H9 (cell line): ENCODE measurements around the gene MYBPC3. TPM values are rescaled to one million over a fixed set of nuclear protein-coding genes. Genes with fewer than 3 reads are reported as not detected.

Experiments
- DNase-seq: peaks from one replicate; pipeline ENCODE4 v3.0.0-alpha.2; 2017
- H2AFZ ChIP-seq: one replicate; pipeline ENCODE4 v1.6.1; 2013; ENCODE audit warnings: mild to moderate bottlenecking, low read length, control low read depth, moderate library complexity
- H2AK5ac ChIP-seq: 2 replicates; pipeline ENCODE4 v1.6.1; 2013; ENCODE audit warnings: low read length, control low read depth, mixed read lengths; ENCODE audit not compliant: insufficient read length
- H2BK120ac ChIP-seq: one replicate; pipeline ENCODE4 v1.6.1; 2013; ENCODE audit warnings: low read depth, mild to moderate bottlenecking, low read length, control low read depth, inconsistent platforms; ENCODE audit not compliant: poor library complexity, severe bottlenecking
- H2BK12ac ChIP-seq: 2 replicates; pipeline ENCODE4 v1.6.1; 2013; ENCODE audit warnings: low read length, control low read depth, mixed read lengths, low read depth; ENCODE audit not compliant: insufficient read length
- H2BK15ac ChIP-seq: 2 replicates; pipeline ENCODE4 v1.6.1; 2013; ENCODE audit warnings: low read depth, low read length, control low read depth
- H2BK20ac ChIP-seq: one replicate; pipeline ENCODE4 v1.6.1; 2013; ENCODE audit warnings: low read depth, mild to moderate bottlenecking, low read length, control low read depth, inconsistent platforms; ENCODE audit not compliant: poor library complexity, severe bottlenecking
- H2BK5ac ChIP-seq: 2 replicates; pipeline ENCODE4 v1.6.1; 2013; ENCODE audit warnings: low read length, control low read depth, mixed read lengths; ENCODE audit not compliant: insufficient read length
- H3K14ac ChIP-seq: 2 replicates; pipeline ENCODE4 v1.6.1; 2013; ENCODE audit warnings: low read length, control low read depth; ENCODE audit not compliant: insufficient read depth
- H3K18ac ChIP-seq: 2 replicates; pipeline ENCODE4 v1.6.1; 2013; ENCODE audit warnings: low read depth, mild to moderate bottlenecking, mixed read lengths, low read length, control low read depth; ENCODE audit not compliant: insufficient read length
- H3K23ac ChIP-seq: 2 replicates; pipeline ENCODE4 v1.6.1; 2013; ENCODE audit warnings: low read length, control low read depth, mixed read lengths, low read depth; ENCODE audit not compliant: insufficient read length
- H3K23me2 ChIP-seq: 2 replicates; pipeline ENCODE4 v1.6.1; 2013; ENCODE audit warnings: low read depth, mild to moderate bottlenecking, mixed read lengths, low read length, control low read depth; ENCODE audit not compliant: insufficient read length, poor library complexity, severe bottlenecking
- H3K27ac ChIP-seq: 2 replicates; pipeline ENCODE4 v1.5.1; 2013; ENCODE audit warnings: low read length, control low read depth, mixed read lengths, low read depth; ENCODE audit not compliant: insufficient read length
- H3K27me3 ChIP-seq: 2 replicates; pipeline ENCODE4 v1.6.1; 2013; ENCODE audit warnings: low read length, control low read depth, inconsistent platforms; ENCODE audit not compliant: insufficient read depth
- H3K4ac ChIP-seq: 2 replicates; pipeline ENCODE4 v1.6.1; 2013; ENCODE audit warnings: low read depth, mild to moderate bottlenecking, control low read depth, inconsistent platforms, low read length, moderate library complexity
- H3K4me1 ChIP-seq: 2 replicates; pipeline ENCODE4 v1.6.1; 2013; ENCODE audit warnings: low read length, control low read depth, inconsistent platforms; ENCODE audit not compliant: insufficient read depth
- H3K4me2 ChIP-seq: 2 replicates; pipeline ENCODE4 v1.6.1; 2013; ENCODE audit warnings: low read length, control low read depth, mixed read lengths; ENCODE audit not compliant: insufficient read length, insufficient read depth
- H3K56ac ChIP-seq: 2 replicates; pipeline ENCODE4 v1.6.1; 2013; ENCODE audit warnings: low read depth, mild to moderate bottlenecking, mixed read lengths, low read length, control low read depth; ENCODE audit not compliant: insufficient read length
- H3K79me1 ChIP-seq: 2 replicates; pipeline ENCODE4 v1.6.1; 2013; ENCODE audit warnings: low read depth, mild to moderate bottlenecking, moderate library complexity, low read length, control low read depth, inconsistent platforms; ENCODE audit not compliant: insufficient read depth, poor library complexity, severe bottlenecking
- H3K79me2 ChIP-seq: 2 replicates; pipeline ENCODE4 v1.6.1; 2013; ENCODE audit warnings: low read length, control low read depth, inconsistent platforms; ENCODE audit not compliant: insufficient read depth
- H3K9ac ChIP-seq: 2 replicates; pipeline ENCODE4 v1.6.1; 2013; ENCODE audit warnings: low read length, control low read depth, mixed read lengths; ENCODE audit not compliant: insufficient read length; ENCODE audit errors: extremely low read depth
- H3K9me3 ChIP-seq: one replicate; pipeline ENCODE4 v1.6.1; 2013; ENCODE audit warnings: low read depth, low read length, inconsistent platforms; ENCODE audit not compliant: control insufficient read depth
- H3T11ph ChIP-seq: one replicate; pipeline ENCODE4 v1.6.1; 2013; ENCODE audit warnings: mild to moderate bottlenecking, low read length, control low read depth, inconsistent platforms
- H4K20me1 ChIP-seq: one replicate; pipeline ENCODE4 v1.6.1; 2013; ENCODE audit not compliant: control insufficient read depth, insufficient read length, insufficient read depth
- H4K5ac ChIP-seq: 2 replicates; pipeline ENCODE4 v1.6.1; 2013; ENCODE audit warnings: low read depth, mild to moderate bottlenecking, mixed read lengths, low read length, control low read depth; ENCODE audit not compliant: insufficient read length
- H4K8ac ChIP-seq: replicated peaks from 2 replicates; pipeline ENCODE4 v1.6.1; 2013; ENCODE audit warnings: low read length, control low read depth, mixed read lengths, low read depth; ENCODE audit not compliant: insufficient read length
- H4K91ac ChIP-seq: 2 replicates; pipeline ENCODE4 v1.6.1; 2013; ENCODE audit warnings: low read depth, mild to moderate bottlenecking, moderate library complexity, mixed read lengths, low read length, control low read depth; ENCODE audit not compliant: insufficient read length
- H3K27ac Mint-ChIP-seq, 3 experiments: 2 replicates in 2 of 3; 3 replicates in 1 of 3; pipeline ENCODE4 v1.8.0; 2020 to 2021; ENCODE audit warnings: mixed read lengths in 3 of 3, mild to moderate bottlenecking in 1 of 3, moderate library complexity in 1 of 3
- H3K27me3 Mint-ChIP-seq: 2 replicates; pipeline ENCODE4 v1.8.0; 2021; ENCODE audit warnings: low read depth, mild to moderate bottlenecking, moderate library complexity, mixed read lengths
- H3K36me3 Mint-ChIP-seq, 3 experiments: 2 replicates in 2 of 3; 3 replicates in 1 of 3; pipeline ENCODE4 v1.8.0; 2020 to 2021; ENCODE audit warnings: low read depth in 3 of 3, mixed read lengths in 3 of 3; ENCODE audit not compliant: insufficient read depth in 1 of 3
- H3K4me1 Mint-ChIP-seq, 2 experiments: 2 replicates each; pipeline ENCODE4 v1.8.0; 2020; ENCODE audit warnings: mixed read lengths in 2 of 2
- H3K4me3 Mint-ChIP-seq, 2 experiments: 2 replicates in 1 of 2; 3 replicates in 1 of 2; pipeline ENCODE4 v1.8.0; 2020 to 2021; ENCODE audit warnings: mild to moderate bottlenecking in 2 of 2, mixed read lengths in 2 of 2, moderate library complexity in 1 of 2
- H3K9me3 Mint-ChIP-seq, 2 experiments: 2 replicates in 1 of 2; 3 replicates in 1 of 2; pipeline ENCODE4 v1.8.0; 2020; ENCODE audit warnings: mild to moderate bottlenecking in 2 of 2, mixed read lengths in 2 of 2, moderate library complexity in 1 of 2
- WGBS: extraction: QIAGEN DNeasy Blood & Tissue Kit; methylation state at CpG from one replicate; pipeline ENCODE4 v1.1.7; 2013; ENCODE audit warnings: missing lambda C conversion rate, low lambda C conversion rate, mixed read lengths; ENCODE audit not compliant: insufficient read length; ENCODE audit errors: extremely low coverage; 5-methylcytosine and 5-hydroxymethylcytosine counted together
- total RNA-seq: library from RNA; stranded (reverse); gene quantifications from 2 replicates; pipeline ENCODE4 v1.2.1, GENCODE V29; 2021
- TF ChIP-seq, protein P1 (sequence below): fragments of 200-600 bp; sonication (generic); conservative IDR thresholded peaks from 3 replicates; pipeline ENCODE4 v1.8.0; 2021; ENCODE audit warnings: antibody characterized with exemption, mild to moderate bottlenecking

The MYBPC3 gene
- total RNA-seq, 1 experiment from 2014 or later = not detected

DNA sequence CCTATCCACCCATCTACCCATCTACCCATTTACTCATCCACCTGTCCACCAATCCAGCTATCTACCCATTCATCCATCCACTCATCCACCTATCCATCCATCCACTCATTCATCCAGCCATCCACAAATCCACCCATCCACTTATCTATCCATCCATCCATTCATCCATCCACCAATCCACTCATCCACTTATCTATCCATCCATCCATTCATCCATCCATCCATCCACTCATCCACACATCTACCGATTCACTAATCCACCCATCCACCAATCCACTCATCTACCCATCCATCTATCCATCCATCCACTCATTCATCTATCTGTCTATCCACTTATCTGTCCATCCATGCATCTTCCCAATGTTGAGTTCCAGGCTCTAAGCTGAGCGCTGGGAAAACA is 27.6 kb upstream of the MYBPC3 start:
- no peak overlapping the region for H2BK120ac ChIP-seq
- DNase-seq = no peak
- no peak overlapping the region for H4K8ac ChIP-seq

More for the DNA sequence above, 27.6 kb upstream of the MYBPC3 start:
- H3K56ac ChIP-seq = no peak overlapping the region
- H3K4ac ChIP-seq = no peak overlapping the region
- Mint-ChIP-seq H3K4me1 (peaks cover 3 to 4% of the 10 kb centered on the region in 2 experiments; a peak in 3 of 4 replicates), H3K9me3 (no peaks in the 10 kb centered on the region), H3K4me3 (no peak overlapping the region), H3K36me3 (no peaks in the 10 kb centered on the region), H3K27me3 (peaks cover 5% of the 10 kb centered on the region), H3K27ac (no peak overlapping the region)
- no peak overlapping the region for H3K9ac ChIP-seq
- H4K20me1 ChIP-seq = no peaks in the 10 kb centered on the region
- H4K91ac ChIP-seq = no peak overlapping the region
- no peaks in the 10 kb centered on the region for H3K79me2 ChIP-seq
- no peak overlapping the region for H3K4me2 ChIP-seq
- H3K4me1 ChIP-seq = no peaks in the 10 kb centered on the region
- H3K14ac ChIP-seq = no peak overlapping the region
- H3K9me3 ChIP-seq = no peaks in the 10 kb centered on the region
- H2BK5ac ChIP-seq = no peak overlapping the region
- no peaks in the 10 kb centered on the region for H3K23me2 ChIP-seq
- no peak overlapping the region for H4K5ac ChIP-seq
- H3K27ac ChIP-seq = no peak overlapping the region
- no peak overlapping the region for H2AK5ac ChIP-seq
- no peak overlapping the region for H2BK12ac ChIP-seq
- no peak overlapping the region for H2BK20ac ChIP-seq
- H3T11ph ChIP-seq = no peak overlapping the region
- TF ChIP-seq, protein P1, sequence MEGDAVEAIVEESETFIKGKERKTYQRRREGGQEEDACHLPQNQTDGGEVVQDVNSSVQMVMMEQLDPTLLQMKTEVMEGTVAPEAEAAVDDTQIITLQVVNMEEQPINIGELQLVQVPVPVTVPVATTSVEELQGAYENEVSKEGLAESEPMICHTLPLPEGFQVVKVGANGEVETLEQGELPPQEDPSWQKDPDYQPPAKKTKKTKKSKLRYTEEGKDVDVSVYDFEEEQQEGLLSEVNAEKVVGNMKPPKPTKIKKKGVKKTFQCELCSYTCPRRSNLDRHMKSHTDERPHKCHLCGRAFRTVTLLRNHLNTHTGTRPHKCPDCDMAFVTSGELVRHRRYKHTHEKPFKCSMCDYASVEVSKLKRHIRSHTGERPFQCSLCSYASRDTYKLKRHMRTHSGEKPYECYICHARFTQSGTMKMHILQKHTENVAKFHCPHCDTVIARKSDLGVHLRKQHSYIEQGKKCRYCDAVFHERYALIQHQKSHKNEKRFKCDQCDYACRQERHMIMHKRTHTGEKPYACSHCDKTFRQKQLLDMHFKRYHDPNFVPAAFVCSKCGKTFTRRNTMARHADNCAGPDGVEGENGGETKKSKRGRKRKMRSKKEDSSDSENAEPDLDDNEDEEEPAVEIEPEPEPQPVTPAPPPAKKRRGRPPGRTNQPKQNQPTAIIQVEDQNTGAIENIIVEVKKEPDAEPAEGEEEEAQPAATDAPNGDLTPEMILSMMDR = no peak
- H3K79me1 ChIP-seq = no peaks in the 10 kb centered on the region
- no peak overlapping the region for H3K18ac ChIP-seq
- H2AFZ ChIP-seq = no peak overlapping the region
- WGBS = 100% methylated on average over 1 of the region's 2 CpGs
- no peaks in the 10 kb centered on the region for H3K27me3 ChIP-seq
- no peak overlapping the region for H2BK15ac ChIP-seq
- H3K23ac ChIP-seq = no peak overlapping the region
